ENCODE results near the gene RHPN2. TPM values are rescaled to one million over a fixed set of nuclear protein-coding genes. Genes with fewer than 3 reads are reported as not detected.
A peak's percentile ranks its signal among the peaks of the same experiment; 100 is the strongest.

RHPN2 gene
- polyA plus RNA-seq, 2 of the 4 experiments (the other 2 are of a cell fraction): 60.5 to 140 TPM

DNA sequence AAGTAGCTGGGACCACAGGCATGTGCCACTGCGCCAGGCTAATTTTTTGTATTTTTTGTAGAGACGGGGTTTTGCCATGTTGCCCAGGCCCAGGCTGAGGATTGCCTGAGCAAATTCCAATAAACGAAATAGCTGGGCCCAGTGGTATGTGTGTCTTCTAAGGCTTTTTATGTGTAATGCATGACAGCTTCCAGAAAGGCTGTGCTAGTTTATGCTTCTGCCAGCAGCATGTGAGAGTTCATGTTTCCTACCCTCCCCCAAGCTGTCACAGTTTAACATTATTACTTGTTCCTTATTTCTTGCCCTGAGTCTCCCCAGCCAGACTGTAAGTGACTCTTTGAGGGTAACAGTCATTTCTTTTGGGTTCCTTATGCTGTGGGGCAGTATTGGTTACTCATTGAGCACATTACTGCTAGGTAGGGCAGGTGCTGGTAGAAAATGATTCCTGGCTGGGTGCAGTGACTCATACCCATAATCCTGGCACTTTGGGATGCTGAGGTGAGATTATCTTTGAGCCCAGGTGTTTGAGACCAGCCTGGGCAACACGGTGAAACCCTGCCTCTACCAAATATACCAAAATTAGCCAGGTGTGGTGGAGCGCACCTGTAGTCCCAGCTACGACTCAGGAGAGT, 29.9 kb upstream of the RHPN2 start:
- ATAC-seq: no peak
- ChIA-PET CTCF (interaction anchor here (1.1 to 7.3 kb wide), 4 partner anchors 24 to 119 kb away, joined by 4 to 37 read pairs (median 4); no protein-coding TSS in a partner anchor), POLR2A (no interaction called here)
- H3K4me3 ChIP-seq: no peak overlapping the region
- DNase-seq (ENCODE audit: low read depth in 1 of 2, low spot score in 1 of 2): no peak
- no peak for TF ChIP-seq E2F6 (IDR thresholded peaks at IDR 0.05; ENCODE audit: borderline replicate concordance, low read depth)
- TF ChIP-seq FOSL2 (IDR thresholded peaks at IDR 0.05): no peak
- TF ChIP-seq FOSL2 (CRISPR knock-in tag; IDR thresholded peaks at IDR 0.05): peak; percentile 31; the same call in 1 of the 2 replicates
- H3K27ac ChIP-seq: no peak overlapping the region
- H3K9me3 ChIP-seq: no peaks in the 10 kb centered on the region
- FAIRE-seq: peak; percentile 65
- H3K4me2 ChIP-seq: no peak overlapping the region
- H3K4me1 ChIP-seq: peaks cover 18% of the 10 kb centered on the region
- 92% methylated on average over 6 of the region's 6 CpGs for WGBS (ENCODE audit: missing lambda C conversion rate)

GRCh38 chr19:33093420-33094210, 28.9 kb upstream of the RHPN2 start:
- H3K4me1 ChIP-seq: peaks cover 17% of the 10 kb centered on the region
- ATAC-seq (no peak), DNase-seq (ENCODE audit: low read depth in 1 of 2, low spot score in 1 of 2) (no peak), FAIRE-seq (peak; percentile 43)
- WGBS (ENCODE audit: missing lambda C conversion rate): 91% methylated on average over 11 of the region's 11 CpGs
- no peak overlapping the region for H3K4me3 ChIP-seq
- TF ChIP-seq NFE2L2 (conservative IDR thresholded peaks at IDR 0.05; ENCODE audit: low read length): no peak
- H3K4me2 ChIP-seq: no peak overlapping the region
- ChIA-PET POLR2A (no interaction called here), CTCF (interaction anchor here (1.3 to 7.3 kb wide), 3 partner anchors 25 to 118 kb away, joined by 4 to 37 read pairs (median 5); no protein-coding TSS in a partner anchor)
- H3K27ac ChIP-seq: no peak overlapping the region
- H3K9me3 ChIP-seq: no peaks in the 10 kb centered on the region

GRCh38 chr19:33090179-33090578, 25.5 kb upstream of the RHPN2 start:
- ChIA-PET CTCF (interaction anchor here (1.0 to 2.9 kb wide), 5 partner anchors 10 to 59 kb away, joined by 3 to 18 read pairs (median 3); no protein-coding TSS in a partner anchor), POLR2A (no interaction called here)
- Histone ChIP-seq H3K4me1 (peaks cover 7% of the 10 kb centered on the region; the same call in 2 of the 3 replicates), H3K27ac (no peak overlapping the region), H3K9me3 (no peaks in the 10 kb centered on the region), H3K4me3 (no peak overlapping the region), H3K4me2 (no peak overlapping the region)
- no peak for DNase-seq (ENCODE audit: low read depth in 1 of 2, low spot score in 1 of 2)
- FAIRE-seq: no peak
- WGBS (ENCODE audit: missing lambda C conversion rate): 86% methylated on average over 3 of the region's 3 CpGs
- no peak for TF ChIP-seq CHD2 (IDR thresholded peaks at IDR 0.05; ENCODE audit: low read length, partially characterized antibody)
- TF ChIP-seq ATOH8 (CRISPR knock-in tag; IDR thresholded peaks at IDR 0.05; ENCODE audit: low read depth): no peak
- no peak for TF ChIP-seq ZNF302 (CRISPR knock-in tag; IDR thresholded peaks at IDR 0.05)
- TF ChIP-seq REST (IDR thresholded peaks at IDR 0.05): no peak
- no peak for ATAC-seq

DNA sequence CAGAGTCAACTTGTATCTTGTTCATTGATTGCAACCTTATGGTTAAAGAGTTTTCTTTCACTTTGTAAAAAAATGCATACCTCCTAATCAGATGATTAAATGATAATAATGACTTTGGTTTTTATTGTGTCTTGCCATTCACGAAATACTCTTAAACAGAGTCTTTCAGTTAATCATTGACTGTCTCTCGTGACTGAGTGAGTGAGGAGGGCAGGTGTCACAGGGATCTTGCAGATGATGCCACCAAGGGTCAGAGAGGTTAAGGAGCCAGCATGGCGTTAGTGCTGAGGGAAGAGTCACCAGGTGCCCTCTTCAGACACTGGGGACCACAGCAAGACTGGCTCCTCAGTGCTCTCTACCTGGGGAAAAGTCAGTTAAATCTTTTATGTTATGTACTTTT, 24.3 kb upstream of the RHPN2 start:
- peaks cover 7% of the 10 kb centered on the region; the same call in 2 of the 3 replicates for H3K4me1 ChIP-seq
- 69% methylated on average over 3 of the region's 3 CpGs for WGBS (ENCODE audit: missing lambda C conversion rate)
- no peak for FAIRE-seq
- DNase-seq (ENCODE audit: low read depth in 1 of 2, low spot score in 1 of 2): no peak
- no peak overlapping the region for H3K4me2 ChIP-seq
- POLR2A ChIA-PET: no interaction called here
- CTCF ChIA-PET: interaction anchor here (1.1 to 2.0 kb wide), 3 partner anchors 21 to 114 kb away, joined by 3 to 7 read pairs (median 5); no protein-coding TSS in a partner anchor
- H3K9me3 ChIP-seq: no peaks in the 10 kb centered on the region
- no peak overlapping the region for H3K27ac ChIP-seq
- no peak for ATAC-seq
- H3K4me3 ChIP-seq: no peak overlapping the region
- no peak for TF ChIP-seq PHF8 (IDR thresholded peaks at IDR 0.05; ENCODE audit: borderline replicate concordance, low read depth)
- TF ChIP-seq POLR2AphosphoS2 (conservative IDR thresholded peaks at IDR 0.05; ENCODE audit: low read length): no peak
- no peak for TF ChIP-seq SREBF2 (IDR thresholded peaks at IDR 0.05)
- TF ChIP-seq ESRRA (IDR thresholded peaks at IDR 0.05; ENCODE audit: borderline replicate concordance, low read length): no peak
- no peak for TF ChIP-seq ATOH8 (CRISPR knock-in tag; IDR thresholded peaks at IDR 0.05; ENCODE audit: low read depth)
- no peak for TF ChIP-seq CHD4 (IDR thresholded peaks at IDR 0.05; ENCODE audit: borderline replicate concordance)
- TF ChIP-seq HOXA7 (CRISPR knock-in tag; IDR thresholded peaks at IDR 0.05): no peak
- TF ChIP-seq FOSB (CRISPR knock-in tag; IDR thresholded peaks at IDR 0.05): no peak
- TF ChIP-seq ZNF302 (CRISPR knock-in tag; IDR thresholded peaks at IDR 0.05): no peak
- no peak for TF ChIP-seq HES2 (IDR thresholded peaks at IDR 0.05)
- no peak for TF ChIP-seq TP53 (CRISPR knock-in tag; IDR thresholded peaks at IDR 0.05)
- no peak for TF ChIP-seq NR3C1 (IDR thresholded peaks at IDR 0.05)
- TF ChIP-seq HMGXB4 (CRISPR knock-in tag; IDR thresholded peaks at IDR 0.05; ENCODE audit: borderline replicate concordance): no peak
